Erythroblast (primary cell): ENCODE results near the gene CHRNE.

ENCODE experiments used
- GATA1 ChIP-seq: IDR thresholded peaks from 2 replicates; pipeline ENCODE4 v1.6.1; 2011; ENCODE audit warnings: low read depth, mild to moderate bottlenecking, control low read depth, low read length, moderate library complexity
- POLR2A ChIP-seq: IDR thresholded peaks from 2 replicates; pipeline ENCODE4 v1.6.1; 2011; ENCODE audit warnings: mild to moderate bottlenecking, low read length

- TF ChIP-seq POLR2A (no peak), GATA1 (no peak)
Observed at GRCh38 chr17:4931963-4932362, 29.1 kb upstream of the CHRNE start, which contains the start of gene GP1BA.
